ENCODE data around the gene UGT1A10.
"Not testable (repeated sequence)": the region's sequence is repeated elsewhere in the genome, so short reads cannot be mapped to it uniquely, and the experiment has no call there.

UGT1A10 gene

GRCh38 chr2:233718552-233718951 is 82.3 kb downstream of the UGT1A10 start, which contains the start of gene UGT1A4:
Gene UGT1A4, plus strand, starts transcription at chr2:233718736. Its CDS starts 85 bp downstream, at chr2:233718821.
- in situ Hi-C loops (cut with MboI; ENCODE audit: low pct_unique_long_range_greater_than_20kb, low sequenced_read_pairs, unreplicated experiment): loop anchor here (25.0 kb wide), 1 partner anchor 231 kb away; no protein-coding TSS in a partner anchor
- TF ChIP-seq CTCF (IDR thresholded peaks at IDR 0.05; ENCODE audit: extremely low read depth, insufficient read depth, missing control alignments): no peak
- DNase-seq (ENCODE audit: low spot score): no peak

GRCh38 chr2:233728723-233729301 is 92.6 kb downstream of the UGT1A10 start, which contains the start of gene UGT1A3:
Gene UGT1A3, plus strand, starts transcription at chr2:233729042. Its CDS starts 85 bp downstream, at chr2:233729127.
- DNase-seq (ENCODE audit: low spot score): no peak
- in situ Hi-C loops (cut with MboI; ENCODE audit: low pct_unique_long_range_greater_than_20kb, low sequenced_read_pairs, unreplicated experiment): no loop called here
- TF ChIP-seq CTCF (IDR thresholded peaks at IDR 0.05; ENCODE audit: extremely low read depth, insufficient read depth, missing control alignments): no peak

- in situ Hi-C loops (cut with MboI; ENCODE audit: low pct_unique_long_range_greater_than_20kb, low sequenced_read_pairs, unreplicated experiment): not testable (repeated sequence)
Observed at GRCh38 chr2:233736868-233737653, 100.8 kb downstream of the UGT1A10 start.

GRCh38 chr2:233740870-233741269 is 104.6 kb downstream of the UGT1A10 start:
- DNase-seq (ENCODE audit: low spot score): no peak
- in situ Hi-C loops (cut with MboI; ENCODE audit: low pct_unique_long_range_greater_than_20kb, low sequenced_read_pairs, unreplicated experiment): no loop called here
- no peak for TF ChIP-seq CTCF (IDR thresholded peaks at IDR 0.05; ENCODE audit: extremely low read depth, insufficient read depth, missing control alignments)

More at GRCh38 chr2:233736868-233737653, 100.8 kb downstream of the UGT1A10 start:
- DNase-seq (ENCODE audit: low spot score): not testable (repeated sequence)

- in situ Hi-C loops (cut with MboI; ENCODE audit: low pct_unique_long_range_greater_than_20kb, low sequenced_read_pairs, unreplicated experiment): no loop called here
- no peak for DNase-seq (ENCODE audit: low spot score)
- no peak for TF ChIP-seq CTCF (IDR thresholded peaks at IDR 0.05; ENCODE audit: extremely low read depth, insufficient read depth, missing control alignments)
Observed at GRCh38 chr2:233743464-233744259, 107.4 kb downstream of the UGT1A10 start.

- in situ Hi-C loops (cut with MboI; ENCODE audit: low pct_unique_long_range_greater_than_20kb, low sequenced_read_pairs, unreplicated experiment): no loop called here
- no peak for DNase-seq (ENCODE audit: low spot score)
- TF ChIP-seq CTCF (IDR thresholded peaks at IDR 0.05; ENCODE audit: extremely low read depth, insufficient read depth, missing control alignments): no peak
Observed at GRCh38 chr2:233745073-233745755, 109.0 kb downstream of the UGT1A10 start.

- in situ Hi-C loops (cut with MboI; ENCODE audit: low pct_unique_long_range_greater_than_20kb, low sequenced_read_pairs, unreplicated experiment); DNase-seq (ENCODE audit: low spot score): not testable (repeated sequence)
Observed at GRCh38 chr2:233745838-233746237, 109.6 kb downstream of the UGT1A10 start.

Measured in GM13977 (cell line).